GM23248 (cell line): ENCODE results near the gene SNAPC4.

Experiments
- EZH2 ChIP-seq: fragments of 200-600 bp; sonication (generic); IDR thresholded peaks from 2 replicates; pipeline ENCODE4 v1.6.1; 2018; ENCODE audit warnings: antibody characterized with exemption, mild to moderate bottlenecking; ENCODE audit not compliant: insufficient read depth, poor library complexity, severe bottlenecking
- EZH2phosphoT487 ChIP-seq: fragments of 200-600 bp; sonication (generic); IDR thresholded peaks from 2 replicates; pipeline ENCODE4 v1.6.1; 2018; ENCODE audit warnings: antibody characterized with exemption, moderate library complexity, mild to moderate bottlenecking, low read depth; ENCODE audit not compliant: insufficient read depth

- TF ChIP-seq EZH2 (no peak), EZH2phosphoT487 (no peak)
These were observed 21.8 kb upstream of the SNAPC4 start for GRCh38 chr9:136421791-136422190.
